ENCODE results near the gene ZNF304.

ZNF304 gene

DNA sequence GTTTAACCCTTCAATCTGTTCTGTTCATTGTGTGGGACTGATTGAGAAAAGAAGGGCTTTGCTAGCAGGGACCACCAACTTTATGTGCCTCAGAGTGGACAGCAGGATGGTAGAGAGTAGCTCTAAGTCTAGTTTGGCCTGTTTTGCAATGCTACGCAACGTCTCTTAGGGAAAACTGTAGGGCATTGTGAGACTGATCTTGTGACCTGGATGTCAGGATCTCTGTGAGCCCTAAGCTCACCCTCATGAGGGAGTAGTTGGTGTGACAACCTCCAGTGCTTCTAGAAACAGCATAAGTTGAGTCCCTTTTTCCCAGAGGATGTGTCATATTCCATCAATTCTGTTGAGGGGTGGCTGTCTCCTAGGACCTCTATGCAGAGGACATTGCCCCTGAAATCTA, 40.3 kb upstream of the ZNF304 start:
- DNase-seq: no peak
- Histone ChIP-seq H3K9me3 (ENCODE audit: severe bottlenecking) (no peaks in the 10 kb centered on the region), H3K36me3 (no peaks in the 10 kb centered on the region), H3K27ac (no peak overlapping the region), H3K4me3 (ENCODE audit: low read depth, low read length) (no peak overlapping the region), H3K27me3 (ENCODE audit: insufficient read depth, low read depth, severe bottlenecking) (no peaks in the 10 kb centered on the region)
- TF ChIP-seq, protein P1, sequence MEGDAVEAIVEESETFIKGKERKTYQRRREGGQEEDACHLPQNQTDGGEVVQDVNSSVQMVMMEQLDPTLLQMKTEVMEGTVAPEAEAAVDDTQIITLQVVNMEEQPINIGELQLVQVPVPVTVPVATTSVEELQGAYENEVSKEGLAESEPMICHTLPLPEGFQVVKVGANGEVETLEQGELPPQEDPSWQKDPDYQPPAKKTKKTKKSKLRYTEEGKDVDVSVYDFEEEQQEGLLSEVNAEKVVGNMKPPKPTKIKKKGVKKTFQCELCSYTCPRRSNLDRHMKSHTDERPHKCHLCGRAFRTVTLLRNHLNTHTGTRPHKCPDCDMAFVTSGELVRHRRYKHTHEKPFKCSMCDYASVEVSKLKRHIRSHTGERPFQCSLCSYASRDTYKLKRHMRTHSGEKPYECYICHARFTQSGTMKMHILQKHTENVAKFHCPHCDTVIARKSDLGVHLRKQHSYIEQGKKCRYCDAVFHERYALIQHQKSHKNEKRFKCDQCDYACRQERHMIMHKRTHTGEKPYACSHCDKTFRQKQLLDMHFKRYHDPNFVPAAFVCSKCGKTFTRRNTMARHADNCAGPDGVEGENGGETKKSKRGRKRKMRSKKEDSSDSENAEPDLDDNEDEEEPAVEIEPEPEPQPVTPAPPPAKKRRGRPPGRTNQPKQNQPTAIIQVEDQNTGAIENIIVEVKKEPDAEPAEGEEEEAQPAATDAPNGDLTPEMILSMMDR (IDR thresholded peaks at IDR 0.05; ENCODE audit: low read depth, low read length): no peak

DNA sequence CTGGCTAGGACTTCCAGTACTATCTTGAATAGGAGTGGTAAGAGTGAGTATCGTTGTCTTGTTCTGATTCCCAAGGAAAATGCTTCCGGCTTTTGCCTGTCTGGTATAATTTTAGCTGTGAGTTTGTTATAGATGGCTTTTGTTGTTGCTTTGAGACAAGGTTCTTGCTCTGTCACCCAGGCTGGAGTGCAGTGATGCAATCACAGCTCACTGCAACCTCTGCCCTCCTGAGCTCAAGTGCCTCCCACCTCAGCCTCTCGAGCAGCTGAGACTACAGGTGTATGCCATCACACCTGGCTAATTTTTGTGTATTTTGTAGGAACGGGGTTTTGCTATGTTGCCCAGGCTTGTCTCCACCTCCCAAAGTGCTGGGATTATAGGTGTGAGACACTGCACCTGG, 36.9 kb upstream of the ZNF304 start:
- Histone ChIP-seq H3K4me3 (ENCODE audit: low read depth, low read length) (no peak overlapping the region), H3K36me3 (no peaks in the 10 kb centered on the region), H3K27me3 (ENCODE audit: insufficient read depth, low read depth, severe bottlenecking) (no peaks in the 10 kb centered on the region), H3K9me3 (ENCODE audit: severe bottlenecking) (no peaks in the 10 kb centered on the region), H3K27ac (no peak overlapping the region)
- TF ChIP-seq, protein P1 (IDR thresholded peaks at IDR 0.05; ENCODE audit: low read depth, low read length): no peak
- no peak for DNase-seq

DNA sequence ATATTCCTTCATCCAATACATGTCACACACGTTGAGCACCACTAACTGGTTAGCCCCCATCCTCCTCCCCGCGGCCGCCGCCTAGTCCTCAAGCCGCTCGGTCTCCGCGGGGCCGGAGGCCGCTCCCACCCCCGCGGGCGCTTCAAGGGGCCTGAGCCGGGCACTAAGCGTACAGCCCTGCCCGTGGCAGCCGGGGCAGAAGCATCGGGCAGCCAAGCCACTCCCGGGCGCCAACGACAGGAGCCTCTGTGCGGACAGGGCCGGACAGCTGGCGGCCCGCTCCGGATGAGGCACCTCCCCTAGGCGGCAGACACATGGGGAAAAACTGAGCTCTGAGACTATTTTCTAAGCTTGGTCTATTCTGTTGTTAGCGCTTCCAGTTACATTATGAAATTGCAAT, 33.6 kb upstream of the ZNF304 start:
- Histone ChIP-seq H3K4me3 (ENCODE audit: low read depth, low read length) (no peak overlapping the region), H3K27ac (no peak overlapping the region), H3K27me3 (ENCODE audit: insufficient read depth, low read depth, severe bottlenecking) (no peaks in the 10 kb centered on the region), H3K36me3 (peaks cover under 1% of the 10 kb centered on the region; the same call in 1 of the 2 replicates), H3K9me3 (ENCODE audit: severe bottlenecking) (no peaks in the 10 kb centered on the region)
- no peak for DNase-seq
- TF ChIP-seq, protein P1 (IDR thresholded peaks at IDR 0.05; ENCODE audit: low read depth, low read length): no peak

DNA sequence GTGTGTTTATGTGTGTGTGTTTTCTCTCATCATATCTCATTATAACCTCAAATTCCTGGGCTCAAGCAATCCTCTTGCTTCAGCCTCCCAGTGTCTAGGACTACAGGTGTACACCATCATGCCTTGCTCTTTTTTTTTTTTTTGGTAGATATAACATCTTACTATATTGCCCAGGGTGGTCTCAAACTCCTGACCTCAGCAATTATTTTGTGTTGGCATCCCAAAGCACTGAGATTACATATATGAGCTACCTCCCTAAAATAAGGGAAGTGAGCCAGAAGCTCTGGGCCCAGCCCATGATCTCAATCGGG, 31.2 kb upstream of the ZNF304 start:
- Histone ChIP-seq H3K9me3 (ENCODE audit: severe bottlenecking) (no peaks in the 10 kb centered on the region), H3K27ac (peak overlapping the region; percentile 93), H3K4me3 (ENCODE audit: low read depth, low read length) (peak overlapping the region; percentile 87), H3K27me3 (ENCODE audit: insufficient read depth, low read depth, severe bottlenecking) (no peaks in the 10 kb centered on the region), H3K36me3 (peaks cover 18% of the 10 kb centered on the region)
- no peak for DNase-seq
- TF ChIP-seq, protein P1 (IDR thresholded peaks at IDR 0.05; ENCODE audit: low read depth, low read length): no peak

DNA sequence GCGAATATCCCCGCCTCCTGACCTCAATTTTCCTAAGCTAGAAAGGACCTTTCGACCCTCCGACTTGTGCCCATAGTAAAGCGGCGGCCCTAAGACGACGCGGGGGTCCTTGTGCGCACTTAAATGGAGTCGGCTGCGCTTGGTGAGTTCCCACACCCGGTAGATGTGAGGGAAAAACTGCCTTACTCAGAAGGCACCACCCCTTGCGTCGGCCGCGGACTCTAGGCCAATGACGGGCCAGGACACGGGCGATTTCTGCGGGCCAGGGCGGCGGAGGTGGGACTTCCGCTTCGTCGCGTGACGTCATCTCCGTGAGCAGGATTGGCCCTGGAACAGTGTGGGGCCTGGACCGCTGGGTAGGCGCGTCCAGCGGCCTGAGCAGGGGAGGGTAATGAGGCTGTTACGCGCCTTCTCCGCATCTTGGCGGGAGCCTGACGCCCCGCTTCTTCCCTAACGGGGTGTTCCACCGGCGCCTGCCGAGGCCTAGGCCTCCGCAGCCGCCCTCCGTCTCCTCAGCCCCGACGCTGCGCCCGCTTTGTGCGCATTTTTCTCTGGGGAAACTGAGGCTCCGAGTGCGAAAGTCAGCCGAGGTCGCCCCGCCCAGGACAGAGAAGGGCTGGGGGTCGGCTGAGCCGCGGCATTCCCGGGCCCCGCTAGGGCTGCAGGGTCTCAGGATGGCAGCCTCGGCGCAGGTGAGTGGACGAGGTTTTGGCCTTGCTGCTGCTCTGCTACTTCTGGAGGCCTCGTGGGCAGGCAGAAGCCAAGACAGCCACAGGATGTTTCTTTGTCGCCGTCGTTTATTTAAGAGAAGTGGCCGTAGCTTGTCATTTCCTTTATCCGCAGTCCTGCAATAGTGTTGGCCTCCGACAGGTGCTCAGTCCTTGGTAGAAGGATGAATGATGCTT, 30.6 kb upstream of the ZNF304 start, which contains the start of gene ZNF543:
ZNF543 (plus strand) TSS at position 293 of the 905 bp plus-strand sequence; CDS start at position 675, 382 bp downstream.
- H3K27ac ChIP-seq: peak within 1 kb of the TSS; percentile 93
- H3K27me3 ChIP-seq (ENCODE audit: insufficient read depth, low read depth, severe bottlenecking): no peaks in the 10 kb centered on the region
- peaks cover 24% of the 10 kb centered on the region for H3K36me3 ChIP-seq
- H3K4me3 ChIP-seq (ENCODE audit: low read depth, low read length): peak within 1 kb of the TSS; percentile 87
- no peaks in the 10 kb centered on the region for H3K9me3 ChIP-seq (ENCODE audit: severe bottlenecking)
- TF ChIP-seq, protein P1 (IDR thresholded peaks at IDR 0.05; ENCODE audit: low read depth, low read length): no peak
- DNase-seq: peak; percentile 96
